ENCODE data around the gene PSMD1. TPM values are rescaled to one million over a fixed set of nuclear protein-coding genes. Genes with fewer than 3 reads are reported as not detected.

Gene PSMD1
- total RNA-seq, 1 experiment from 2014 or later = 133 TPM

- intact Hi-C loops (cut with micrococcal nuclease) = no loop called here
- H3K9me3 ChIP-seq (ENCODE audit: control insufficient read depth in 1 of 2, insufficient read depth in 1 of 2, low read depth in 1 of 2, low read length in 2 of 2) = no peaks in the 10 kb centered on the region
- H3K79me2 ChIP-seq (ENCODE audit: insufficient read depth, low read length) = peaks cover 94% of the 10 kb centered on the region
- CTCF ChIA-PET = no interaction called here
- no peak overlapping the region for H3K4me3 ChIP-seq (replicated peaks in 1 of 2; ENCODE audit: low read depth in 1 of 2, low read length in 2 of 2)
- no peak overlapping the region for H3K9ac ChIP-seq (ENCODE audit: low read length)
- H3K9me2 ChIP-seq (ENCODE audit: insufficient read depth) = no peaks in the 10 kb centered on the region
- H3K36me3 ChIP-seq (ENCODE audit: control insufficient read depth in 1 of 2, insufficient read depth in 2 of 2, low read length in 2 of 2) = peaks cover 37 to 47% of the 10 kb centered on the region in 2 experiments
- POLR2A ChIA-PET = no interaction called here
- DNase-seq (ENCODE audit: low read depth, low spot score) = no peak
- H3K4me2 ChIP-seq (ENCODE audit: low read length) = no peak overlapping the region
- H3K4me1 ChIP-seq (ENCODE audit: control insufficient read depth in 1 of 2, insufficient read depth in 2 of 2, low read length in 2 of 2) = peaks cover 15 to 21% of the 10 kb centered on the region in 2 experiments
- no peak overlapping the region for H3K27ac ChIP-seq (ENCODE audit: low read depth, low read length)
- no peak for ATAC-seq
- no peak overlapping the region for H2AFZ ChIP-seq (ENCODE audit: low read depth, low read length, poor library complexity, severe bottlenecking)
- no peaks in the 10 kb centered on the region for H3K27me3 ChIP-seq (ENCODE audit: insufficient read depth, low read length)
- BruUV-seq (replicated peaks) = no TSS peak
- H4K20me1 ChIP-seq (ENCODE audit: insufficient read depth) = no peaks in the 10 kb centered on the region
- RAD21 ChIA-PET (ENCODE audit: low non-redundant PET in 1 of 2, low total read pairs in 2 of 2, uncharacterized antibody in 2 of 2, unreplicated experiment in 2 of 2) = no interaction called here
- TF ChIP-seq ZFX (IDR thresholded peaks at IDR 0.05) = no peak
- no peak for TF ChIP-seq SRF (IDR thresholded peaks at IDR 0.05; ENCODE audit: low read depth)
- no peak for TF ChIP-seq ATF3 (IDR thresholded peaks at IDR 0.05)
- TF ChIP-seq CBX3 (IDR thresholded peaks at IDR 0.05; ENCODE audit: low read depth) = no peak
- no peak for TF ChIP-seq CTCF (IDR thresholded peaks at IDR 0.05 in 2 of 3, conservative IDR thresholded peaks at IDR 0.05 in 1 of 3; ENCODE audit: borderline replicate concordance in 1 of 3, insufficient read depth in 1 of 3, low read depth in 2 of 3, low read length in 2 of 3)
- TF ChIP-seq EGR1 (IDR thresholded peaks at IDR 0.05; ENCODE audit: low read depth) = no peak
- no peak for TF ChIP-seq SIN3A (IDR thresholded peaks at IDR 0.05; ENCODE audit: low read depth)
- TF ChIP-seq, protein P1, sequence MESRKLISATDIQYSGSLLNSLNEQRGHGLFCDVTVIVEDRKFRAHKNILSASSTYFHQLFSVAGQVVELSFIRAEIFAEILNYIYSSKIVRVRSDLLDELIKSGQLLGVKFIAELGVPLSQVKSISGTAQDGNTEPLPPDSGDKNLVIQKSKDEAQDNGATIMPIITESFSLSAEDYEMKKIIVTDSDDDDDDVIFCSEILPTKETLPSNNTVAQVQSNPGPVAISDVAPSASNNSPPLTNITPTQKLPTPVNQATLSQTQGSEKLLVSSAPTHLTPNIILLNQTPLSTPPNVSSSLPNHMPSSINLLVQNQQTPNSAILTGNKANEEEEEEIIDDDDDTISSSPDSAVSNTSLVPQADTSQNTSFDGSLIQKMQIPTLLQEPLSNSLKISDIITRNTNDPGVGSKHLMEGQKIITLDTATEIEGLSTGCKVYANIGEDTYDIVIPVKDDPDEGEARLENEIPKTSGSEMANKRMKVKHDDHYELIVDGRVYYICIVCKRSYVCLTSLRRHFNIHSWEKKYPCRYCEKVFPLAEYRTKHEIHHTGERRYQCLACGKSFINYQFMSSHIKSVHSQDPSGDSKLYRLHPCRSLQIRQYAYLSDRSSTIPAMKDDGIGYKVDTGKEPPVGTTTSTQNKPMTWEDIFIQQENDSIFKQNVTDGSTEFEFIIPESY (IDR thresholded peaks at IDR 0.05; ENCODE audit: extremely low read depth, insufficient replicate concordance, low read length) = no peak
- TF ChIP-seq EZH2 (IDR thresholded peaks at IDR 0.05) = no peak
- no peak for TF ChIP-seq POLR2AphosphoS5 (IDR thresholded peaks at IDR 0.05; ENCODE audit: low read depth, low read length)
- no peak for TF ChIP-seq SP1 (IDR thresholded peaks at IDR 0.05; ENCODE audit: low read depth)
- TF ChIP-seq ZNF274 (IDR thresholded peaks at IDR 0.05; ENCODE audit: low read depth, low read length) = no peak
- no peak for TF ChIP-seq MAX (IDR thresholded peaks at IDR 0.05)
- TF ChIP-seq CEBPB (IDR thresholded peaks at IDR 0.05; ENCODE audit: low read depth) = no peak
- no peak for TF ChIP-seq RAD21 (IDR thresholded peaks at IDR 0.05; ENCODE audit: low read depth)
- TF ChIP-seq FOSL1 (IDR thresholded peaks at IDR 0.05; ENCODE audit: low read depth) = no peak
- no peak for TF ChIP-seq TCF7L2 (IDR thresholded peaks at IDR 0.05; ENCODE audit: borderline replicate concordance, extremely low read depth, insufficient read depth, insufficient read length)
- no peak for TF ChIP-seq JUND (IDR thresholded peaks at IDR 0.05)
- TF ChIP-seq POLR2A (IDR thresholded peaks at IDR 0.05; ENCODE audit: borderline replicate concordance, extremely low read depth, insufficient read depth, insufficient read length) = no peak
Measured at GRCh38 chr2:231062776-231063175, 6.1 kb downstream of the PSMD1 start.
